Activated CD8-positive, alpha-beta memory T cell treated with anti-CD3 and anti-CD28 coated beads for 24 hours (primary cell): ENCODE data around the gene TAOK1.

Source experiments
- DNase-seq: peaks from one replicate; pipeline ENCODE4 v3.0.0-alpha.2; 2020

TAOK1 gene

DNA sequence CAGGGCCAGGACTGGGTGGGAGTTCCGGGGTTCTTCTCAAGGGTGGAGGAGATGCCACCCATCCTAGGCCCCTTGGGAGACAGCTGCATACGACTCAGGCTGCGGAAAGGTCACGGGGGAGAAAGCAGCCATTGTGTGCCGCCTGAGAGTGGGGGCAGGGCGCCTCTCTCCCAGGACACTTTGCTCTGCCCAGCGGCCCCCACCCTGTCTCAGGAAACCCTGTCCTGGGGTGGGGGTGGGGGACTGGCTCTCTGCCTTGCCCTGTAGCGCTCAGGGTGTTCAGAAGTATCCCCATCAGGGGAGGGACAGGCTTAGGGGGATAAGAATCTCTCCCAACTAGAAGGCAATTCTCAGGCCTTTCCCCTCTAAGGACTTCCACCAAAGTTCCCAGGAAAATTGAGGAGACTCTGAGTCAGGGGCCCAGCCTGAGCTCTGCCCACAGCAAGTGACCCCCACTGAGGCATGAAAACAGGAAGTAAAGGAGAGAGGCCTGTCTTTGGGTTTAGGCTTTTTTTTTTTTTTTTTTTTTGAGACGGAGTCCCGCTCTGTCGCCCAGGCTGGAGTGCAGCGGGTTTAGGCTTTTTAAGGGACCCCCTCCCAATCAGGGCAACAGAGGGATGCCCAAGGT is 194.4 kb downstream of the TAOK1 start:
- no peak for DNase-seq

DNA sequence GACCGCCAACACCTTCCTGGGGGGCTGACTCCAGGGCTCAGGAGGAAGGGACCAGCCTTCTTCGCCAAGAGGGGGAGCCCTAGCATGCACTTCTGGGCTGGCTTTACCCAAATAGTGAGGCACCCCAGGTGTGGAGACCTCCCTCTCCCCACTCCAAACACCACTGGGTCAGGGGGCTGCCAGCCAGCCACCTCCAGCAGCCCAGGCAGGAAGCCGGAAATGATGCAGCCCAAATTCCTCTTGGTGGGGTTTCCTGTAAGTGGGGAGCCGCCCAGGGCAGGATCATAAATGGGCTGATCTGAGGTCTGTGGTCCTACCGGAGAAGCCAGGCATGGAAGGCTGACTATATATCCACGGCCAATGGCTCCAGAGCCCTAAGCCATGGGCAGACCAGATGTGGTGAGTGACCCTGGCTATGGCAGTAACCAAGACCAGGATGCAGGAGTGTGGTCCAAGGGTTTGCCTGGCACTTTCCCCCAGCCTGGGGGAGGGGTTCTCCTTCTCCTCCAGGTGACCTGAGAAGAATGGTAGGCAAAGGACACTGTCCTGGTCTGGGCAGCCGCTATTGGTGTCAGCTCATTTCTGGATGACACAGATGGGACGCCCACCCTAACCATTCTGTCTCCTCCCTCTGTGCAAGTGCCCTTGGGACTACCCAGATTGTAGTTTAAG is 195.1 kb downstream of the TAOK1 start:
- DNase-seq = no peak

DNA sequence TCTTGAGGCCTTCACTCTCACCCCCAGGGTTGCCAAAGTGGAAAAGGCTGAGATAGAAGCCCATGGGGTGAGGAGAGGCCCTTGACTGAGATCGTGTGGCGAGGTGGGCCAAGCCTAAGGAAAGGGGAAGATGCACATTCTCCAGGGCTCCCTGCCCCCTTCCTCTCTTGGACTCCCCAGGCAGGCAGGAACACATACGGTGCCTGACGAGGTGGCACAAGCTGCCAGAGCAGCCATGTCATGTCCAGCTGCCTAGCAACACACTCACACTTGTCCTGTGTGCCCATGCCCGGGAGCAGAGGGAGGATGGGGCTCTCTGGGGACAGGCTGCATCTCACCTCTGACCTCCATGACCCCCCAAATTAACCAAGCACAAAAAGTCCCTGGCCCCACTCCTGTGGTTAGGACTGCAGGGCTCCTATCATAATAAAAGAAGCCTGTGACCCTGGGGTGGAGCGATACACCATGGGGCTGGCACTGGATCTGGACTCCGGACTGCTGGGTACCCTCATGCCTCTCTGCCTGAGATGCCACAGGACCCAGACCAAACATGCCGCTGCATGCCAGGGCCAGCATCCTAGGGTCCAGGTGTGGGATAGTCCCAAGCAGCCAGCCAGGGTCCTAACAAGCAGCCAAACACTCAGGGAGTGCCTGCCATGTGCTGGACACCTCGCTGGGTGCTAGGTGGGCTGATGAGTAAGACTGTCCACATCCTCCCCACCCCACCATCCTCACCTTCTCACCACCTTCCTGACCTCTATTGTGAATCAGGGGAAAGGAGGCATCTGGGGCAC is 196.7 kb downstream of the TAOK1 start:
- no peak for DNase-seq

DNA sequence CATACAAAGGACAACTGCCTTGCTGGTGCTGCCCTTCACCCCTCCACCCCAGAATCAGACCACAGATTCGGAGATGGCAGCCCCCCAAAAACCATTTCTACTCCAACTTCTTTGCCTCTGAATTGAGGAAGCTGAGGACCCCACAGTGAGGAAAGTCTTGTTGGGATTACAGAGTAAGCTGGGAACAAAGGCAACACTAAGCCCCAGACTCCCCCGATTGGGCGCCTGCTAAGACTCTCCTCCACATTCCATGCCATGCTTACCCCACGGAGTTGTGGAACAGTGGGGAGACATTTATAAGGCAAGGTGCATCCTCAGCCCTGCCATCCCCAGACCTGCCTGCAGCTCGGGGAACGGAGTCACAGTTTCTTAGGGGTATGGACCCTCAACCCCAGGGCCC is 197.4 kb downstream of the TAOK1 start:
- no peak for DNase-seq

DNA sequence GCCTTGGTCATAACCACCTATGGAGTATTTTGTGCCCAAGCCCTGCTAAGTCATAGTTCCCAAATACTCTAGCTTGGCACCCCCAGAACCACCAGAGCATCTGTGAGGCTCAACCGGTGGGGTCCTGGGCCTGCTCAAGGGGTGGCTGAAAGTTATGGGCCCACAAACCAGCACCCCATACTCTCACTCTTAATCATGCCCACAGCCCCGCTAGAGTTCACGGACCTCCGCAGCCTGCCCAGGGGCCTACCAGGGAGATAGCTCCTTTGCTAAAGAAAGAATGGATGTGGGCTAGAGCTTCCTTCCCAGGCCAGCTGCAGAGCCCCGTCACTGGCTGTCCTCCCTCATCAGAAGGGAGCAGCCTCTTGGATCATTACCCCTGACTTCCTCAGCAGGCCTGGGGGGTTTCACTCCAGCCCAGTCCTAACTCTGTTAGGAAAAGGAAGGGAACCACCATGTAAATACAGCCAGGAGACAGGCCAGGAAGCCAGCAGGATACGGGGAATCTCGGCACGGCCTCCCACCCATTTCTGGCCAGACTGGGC is 197.9 kb downstream of the TAOK1 start:
- DNase-seq = no peak

DNA sequence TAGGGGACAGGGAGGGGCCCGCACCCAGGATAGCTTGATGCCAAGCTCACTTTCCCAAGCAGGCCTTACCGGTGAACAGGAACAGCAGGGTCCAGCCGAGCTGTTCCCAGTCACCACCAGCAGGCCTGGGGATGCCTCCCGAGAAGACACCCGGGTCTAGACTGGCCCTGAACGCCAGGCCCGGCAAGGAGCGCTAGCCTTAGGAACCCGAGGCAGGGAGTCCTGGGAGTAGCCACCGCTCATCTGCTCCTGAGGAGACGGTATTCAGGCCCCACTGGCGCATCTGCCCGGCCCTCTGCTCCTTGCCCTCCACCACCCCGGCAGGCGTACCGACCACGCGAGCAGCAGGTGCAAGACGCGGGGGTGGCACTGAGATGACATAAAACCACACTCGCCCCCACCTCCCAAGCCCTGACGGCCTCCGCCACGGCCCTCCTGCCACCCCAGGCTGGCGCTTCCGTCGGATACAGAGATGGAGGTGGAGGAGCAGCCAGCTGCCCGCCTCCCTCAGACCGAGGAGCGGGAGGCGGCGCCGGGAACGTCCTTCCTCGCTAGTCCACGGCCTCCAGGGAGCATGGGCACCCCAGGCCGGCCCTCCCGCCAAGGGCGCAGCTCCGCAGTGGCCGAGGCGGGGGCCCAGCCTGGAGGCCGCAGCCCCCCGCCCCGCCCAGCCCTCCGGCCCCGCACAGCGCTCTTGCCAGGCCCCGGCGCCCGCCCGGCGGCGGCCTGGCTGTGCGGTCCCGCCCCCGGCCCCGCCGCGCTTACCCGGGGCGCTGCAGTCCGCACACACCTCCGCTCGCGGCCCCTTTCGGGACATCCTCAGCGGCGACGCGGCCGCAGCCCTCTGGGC is 198.6 kb downstream of the TAOK1 start:
- peak; percentile 83 for DNase-seq

DNA sequence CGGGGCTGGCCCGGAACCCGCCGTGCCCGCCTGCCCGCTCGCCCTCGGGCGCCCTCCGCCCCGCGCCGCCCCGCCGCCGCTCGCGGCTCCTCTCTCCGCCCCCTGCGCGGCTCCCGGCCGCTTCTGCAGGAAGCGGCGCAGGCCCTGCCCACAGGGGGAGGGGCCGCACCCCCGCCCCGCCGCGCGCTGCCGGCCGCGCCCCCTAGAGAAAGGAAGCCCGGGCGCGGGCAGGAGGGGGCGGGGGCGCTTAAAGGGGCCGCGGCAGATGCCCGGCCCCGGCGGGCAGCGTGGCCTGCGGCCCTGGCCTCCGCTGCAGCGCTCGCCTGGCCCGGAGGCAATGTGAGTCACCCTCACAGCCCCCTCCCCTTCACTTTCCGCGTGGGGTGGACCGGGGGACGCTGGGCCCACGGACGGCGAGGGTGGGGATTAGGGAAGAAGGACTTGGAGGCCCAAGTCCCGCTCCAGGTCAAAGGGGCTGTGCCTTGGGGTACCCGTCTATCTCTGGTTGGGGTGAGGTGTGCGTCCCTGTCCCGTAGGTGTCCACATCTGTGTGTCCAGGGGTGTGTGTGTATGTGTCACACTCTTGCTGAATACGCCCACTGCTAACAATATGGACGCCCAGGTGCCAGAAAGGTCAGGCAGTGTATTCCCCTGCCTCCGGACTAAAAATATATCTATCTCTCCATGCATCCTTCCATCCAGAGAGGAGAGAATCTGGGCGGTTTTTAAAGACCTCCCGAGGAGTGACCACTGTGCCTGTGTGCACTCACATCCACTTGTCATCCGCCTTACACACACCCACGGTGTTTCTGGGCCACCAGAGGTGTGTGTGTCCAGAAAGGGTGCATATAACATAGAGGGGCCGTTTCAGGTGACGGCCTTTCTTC is 199.6 kb downstream of the TAOK1 start, which contains the start of gene GIT1:
TSS of gene GIT1 (minus strand) at position 125 of the 887 bp plus-strand sequence. CDS start 270 bp downstream, outside the sequence.
- peak; percentile 91 for DNase-seq

DNA sequence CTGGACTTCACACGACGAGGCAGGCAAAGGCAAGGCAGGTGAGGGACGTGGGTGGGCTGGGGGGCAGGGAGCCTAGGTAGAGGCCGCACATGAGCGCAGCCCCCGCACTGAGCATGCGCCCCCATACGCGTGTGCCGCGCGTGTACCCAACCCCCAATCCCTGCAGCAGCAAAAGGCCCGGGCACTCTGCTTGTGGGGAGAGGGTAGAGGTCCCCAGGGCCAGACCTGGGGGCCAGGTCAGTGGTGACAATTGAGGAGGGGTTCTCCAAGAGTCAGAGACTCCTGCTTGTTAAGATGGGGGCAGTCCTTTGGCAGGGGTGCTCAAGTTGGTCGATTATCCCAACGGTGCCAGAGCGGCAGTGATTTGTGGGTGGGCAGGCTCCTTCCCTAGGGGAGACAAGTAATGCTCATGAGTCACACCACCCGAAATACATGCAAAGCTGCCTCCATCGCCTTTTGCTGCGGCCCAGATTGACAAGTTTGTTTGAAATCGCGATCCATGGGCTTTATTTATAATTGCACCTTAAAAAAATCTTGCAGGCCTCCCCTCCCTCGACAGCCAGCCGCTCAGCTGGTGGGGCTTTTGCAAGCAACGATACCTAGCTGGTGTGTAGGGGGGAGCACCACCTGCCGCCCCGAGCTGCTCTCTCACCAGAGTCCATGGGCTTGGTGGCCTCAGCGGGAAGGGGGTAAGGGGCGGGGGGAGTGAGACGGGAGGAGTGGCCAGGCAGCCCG is 200.4 kb downstream of the TAOK1 start:
- DNase-seq = peak; percentile 76

DNA sequence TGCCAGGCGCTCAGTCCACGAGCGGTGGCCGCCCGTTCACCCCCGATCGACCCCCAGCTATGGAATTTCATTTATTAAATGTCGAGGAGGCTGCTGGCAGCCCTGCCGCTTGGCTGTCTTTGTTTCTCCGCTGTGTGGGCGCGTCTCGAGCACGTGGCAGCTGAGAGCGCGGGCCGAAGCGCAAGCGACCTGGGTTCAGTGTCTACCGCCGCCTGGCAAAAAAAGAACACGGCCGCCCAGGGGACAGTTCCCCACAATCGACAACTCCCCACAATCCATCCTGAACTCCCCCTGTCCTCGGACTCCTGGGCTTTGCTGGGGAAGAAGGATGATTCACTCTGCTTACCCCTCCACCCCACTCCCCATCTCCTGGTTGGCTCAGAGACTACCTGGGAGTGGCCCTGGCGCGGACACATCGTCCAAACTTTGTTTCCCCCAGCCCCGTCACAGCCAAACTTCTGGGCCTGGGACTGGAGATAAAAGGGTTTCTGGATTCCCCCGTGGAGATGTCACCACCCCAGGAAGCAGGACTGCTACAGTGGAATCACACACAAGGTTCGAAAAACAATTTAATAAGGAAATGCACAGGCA is 201.1 kb downstream of the TAOK1 start:
- DNase-seq = peak; percentile 81

DNA sequence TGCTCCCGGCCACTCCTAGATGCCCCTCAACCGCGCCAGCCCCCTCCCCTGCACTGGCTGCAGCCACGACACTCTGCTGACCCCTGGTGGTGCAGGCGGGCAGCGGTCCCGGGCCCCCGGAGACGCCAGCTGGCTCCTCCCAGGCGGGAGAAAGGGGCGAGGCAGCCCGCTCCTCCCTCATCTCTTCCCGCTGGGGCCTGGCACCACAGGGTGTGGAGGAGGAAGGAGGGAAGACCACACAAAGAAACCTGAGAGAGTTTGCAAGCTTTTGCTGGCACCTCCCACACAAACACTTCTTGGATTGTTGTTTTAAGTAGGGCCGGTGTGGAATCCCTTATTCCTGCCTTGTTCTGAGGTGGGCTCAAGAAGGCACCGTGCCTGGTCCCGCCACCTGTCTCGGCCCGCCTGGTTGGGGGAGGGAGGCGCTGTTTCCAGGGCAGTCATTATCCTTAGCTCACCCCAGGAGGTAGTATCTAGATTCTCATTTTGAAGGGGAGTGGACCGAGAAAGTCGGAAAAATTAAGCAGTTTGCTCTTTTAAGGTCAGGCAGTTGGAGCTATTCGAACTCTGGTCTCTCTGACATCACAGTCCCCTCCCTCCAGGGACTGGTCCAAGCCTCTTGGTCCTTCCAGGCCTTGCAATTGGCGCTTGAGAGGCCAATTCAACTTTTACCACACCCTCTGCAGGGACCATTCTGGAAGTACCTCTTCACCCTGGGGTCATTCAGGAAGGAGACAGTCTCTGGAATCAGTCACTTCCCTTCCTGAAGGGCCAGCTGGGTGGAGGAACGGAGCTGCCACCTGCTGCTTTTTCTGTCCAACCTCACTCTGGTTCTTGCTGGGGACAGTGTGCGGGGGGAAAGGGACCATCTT is 201.8 kb downstream of the TAOK1 start:
- peak; percentile 94 for DNase-seq

DNA sequence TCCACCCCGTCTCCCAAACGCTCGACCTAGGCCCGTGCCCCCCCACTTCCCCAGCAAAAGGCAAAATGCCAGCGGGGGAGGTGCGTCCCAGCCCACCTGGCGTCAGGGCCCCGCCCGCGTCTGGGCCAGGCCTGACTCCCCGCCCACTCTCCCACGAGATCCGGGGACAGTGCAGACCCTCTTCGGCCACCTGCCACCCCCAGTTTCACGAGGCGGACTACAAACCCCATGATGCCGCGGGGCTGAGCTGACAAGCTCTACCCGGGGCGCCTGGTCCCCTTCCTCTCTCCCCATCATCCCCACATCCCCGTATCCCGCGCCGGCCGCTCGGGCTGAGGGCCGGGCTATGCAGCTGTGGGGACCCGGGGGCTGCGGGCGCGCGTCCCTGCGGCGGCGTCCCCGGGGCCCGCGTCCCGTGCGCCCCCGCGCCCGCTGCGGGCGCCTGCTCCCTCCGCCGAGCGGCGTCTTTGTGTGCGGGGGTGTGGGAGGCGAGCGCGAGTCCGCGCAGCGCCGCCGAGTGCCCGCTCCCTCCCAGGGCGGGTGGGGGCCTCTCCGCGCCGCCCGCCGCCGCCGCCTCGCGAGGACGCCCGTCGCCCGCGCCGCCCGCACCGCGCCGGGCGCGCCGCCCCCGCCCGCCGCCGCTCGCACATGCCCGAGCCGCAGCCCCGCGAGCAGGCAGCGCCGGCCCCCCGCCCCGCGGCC is 202.8 kb downstream of the TAOK1 start, which contains the start of gene ANKRD13B:
TSS of gene ANKRD13B (plus strand) at position 283 of the 702 bp plus-strand sequence. CDS start 490 bp downstream, outside the sequence.
- peak; percentile 85 for DNase-seq

DNA sequence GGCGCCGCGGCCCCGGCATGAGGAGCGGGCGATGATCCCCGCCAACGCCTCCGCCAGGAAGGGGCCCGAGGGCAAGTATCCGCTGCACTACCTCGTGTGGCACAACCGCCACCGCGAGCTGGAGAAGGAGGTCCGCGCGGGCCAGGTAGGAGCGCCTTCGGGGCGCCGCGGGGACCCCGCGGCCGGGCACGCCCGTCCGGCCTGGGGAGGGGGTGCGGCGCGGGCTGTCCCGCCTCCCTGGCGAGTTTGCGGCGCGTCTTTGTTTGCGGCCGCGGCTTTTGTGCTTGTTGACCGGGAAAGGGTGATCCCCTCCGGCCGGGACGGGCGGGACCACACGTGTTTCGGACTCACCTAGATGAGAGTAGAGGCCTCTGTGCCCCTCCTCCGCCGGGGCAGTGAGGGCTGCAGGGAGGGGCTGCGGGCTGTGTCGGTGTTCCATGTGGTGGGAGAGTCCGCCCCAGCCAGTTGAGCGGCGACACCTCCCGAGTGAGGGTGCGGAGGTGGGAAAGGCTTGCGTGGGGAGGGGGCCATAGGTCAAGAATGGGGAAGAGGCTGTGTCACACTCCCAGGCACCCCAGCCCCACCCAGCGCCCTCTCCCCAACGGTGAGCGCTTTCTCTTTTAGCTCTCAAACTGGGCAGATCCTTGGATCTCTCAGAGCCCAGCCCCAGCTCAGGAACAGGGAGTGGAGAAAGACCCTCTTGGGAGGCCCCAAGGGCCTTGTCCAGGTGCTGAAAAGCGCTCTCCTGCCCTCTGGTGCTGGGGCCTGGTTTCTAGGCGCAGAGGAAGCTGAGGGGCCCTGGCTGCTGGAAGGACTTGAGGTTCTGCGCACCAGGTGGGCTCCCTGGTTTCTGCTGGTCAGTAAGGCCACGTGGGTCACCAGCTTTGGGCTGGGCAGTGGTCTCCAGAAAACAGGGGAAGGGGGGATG is 203.7 kb downstream of the TAOK1 start:
- DNase-seq = no peak

DNA sequence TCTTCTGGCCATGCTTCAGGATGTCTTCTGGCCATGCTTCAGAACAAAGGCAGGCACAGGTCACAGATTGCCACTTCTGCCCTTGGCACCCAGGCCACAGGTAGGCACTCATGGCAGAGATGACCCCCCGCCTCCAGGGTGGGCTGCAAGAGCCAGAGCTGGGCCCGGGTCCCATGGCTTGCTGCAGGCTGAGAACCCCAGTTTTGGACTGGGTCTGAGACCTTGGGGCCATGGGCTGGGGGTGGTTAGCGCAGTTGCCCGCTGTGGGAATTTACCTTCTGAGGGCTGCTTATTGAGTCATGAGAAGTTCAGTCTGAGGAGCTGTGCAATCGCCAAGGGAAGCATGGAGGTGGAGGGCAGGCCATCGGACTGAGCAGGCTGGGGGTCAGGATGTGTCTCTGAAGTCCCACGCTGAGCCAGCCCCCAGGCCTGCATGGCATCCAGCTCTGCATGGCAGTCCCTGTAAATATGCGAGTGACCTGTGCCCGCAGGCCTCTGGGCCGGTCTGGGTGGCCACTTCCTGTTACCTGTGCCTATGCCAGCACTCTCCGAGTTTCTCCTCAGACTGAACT is 204.4 kb downstream of the TAOK1 start:
- DNase-seq = no peak

DNA sequence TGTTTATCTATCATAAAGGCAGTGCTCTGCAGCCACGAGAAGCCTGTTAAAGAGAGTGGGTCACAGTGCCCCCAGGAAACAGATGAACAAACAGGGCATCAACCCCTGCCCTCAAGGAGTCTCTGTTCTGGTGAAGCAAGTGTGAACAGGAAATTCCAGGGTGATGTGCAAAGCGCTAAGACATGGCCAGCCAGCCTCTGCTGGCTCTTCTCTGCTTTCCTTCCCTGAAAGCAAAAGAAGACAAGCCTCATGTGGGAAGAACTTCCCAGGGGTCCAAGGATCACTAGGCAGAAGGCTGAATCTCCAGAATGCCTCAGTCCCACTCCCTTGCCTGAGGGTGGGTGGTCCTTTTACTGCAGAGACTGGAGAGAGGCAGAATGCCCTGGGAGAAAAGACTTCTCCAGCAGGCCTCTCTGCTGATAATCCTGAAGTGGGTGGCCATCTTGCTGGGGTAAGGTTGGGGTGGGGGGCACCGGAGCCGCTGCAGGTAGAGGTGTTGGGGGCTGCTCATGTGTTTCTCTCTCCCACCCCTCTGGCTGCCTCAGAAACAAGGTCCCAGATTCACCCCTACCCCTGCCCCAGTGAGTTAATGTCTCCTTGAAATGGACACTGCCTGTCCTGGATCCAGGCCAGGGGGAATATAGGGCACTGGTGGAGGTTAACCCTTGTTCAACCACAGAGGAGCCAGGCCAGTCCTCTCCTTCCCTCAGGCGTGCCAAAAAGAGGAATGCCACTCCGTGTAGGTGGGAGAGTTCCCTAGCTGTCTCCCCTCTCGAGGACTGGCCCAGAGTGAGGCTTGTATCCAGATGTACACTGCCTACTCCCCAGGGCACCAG is 205.2 kb downstream of the TAOK1 start:
- no peak for DNase-seq

DNA sequence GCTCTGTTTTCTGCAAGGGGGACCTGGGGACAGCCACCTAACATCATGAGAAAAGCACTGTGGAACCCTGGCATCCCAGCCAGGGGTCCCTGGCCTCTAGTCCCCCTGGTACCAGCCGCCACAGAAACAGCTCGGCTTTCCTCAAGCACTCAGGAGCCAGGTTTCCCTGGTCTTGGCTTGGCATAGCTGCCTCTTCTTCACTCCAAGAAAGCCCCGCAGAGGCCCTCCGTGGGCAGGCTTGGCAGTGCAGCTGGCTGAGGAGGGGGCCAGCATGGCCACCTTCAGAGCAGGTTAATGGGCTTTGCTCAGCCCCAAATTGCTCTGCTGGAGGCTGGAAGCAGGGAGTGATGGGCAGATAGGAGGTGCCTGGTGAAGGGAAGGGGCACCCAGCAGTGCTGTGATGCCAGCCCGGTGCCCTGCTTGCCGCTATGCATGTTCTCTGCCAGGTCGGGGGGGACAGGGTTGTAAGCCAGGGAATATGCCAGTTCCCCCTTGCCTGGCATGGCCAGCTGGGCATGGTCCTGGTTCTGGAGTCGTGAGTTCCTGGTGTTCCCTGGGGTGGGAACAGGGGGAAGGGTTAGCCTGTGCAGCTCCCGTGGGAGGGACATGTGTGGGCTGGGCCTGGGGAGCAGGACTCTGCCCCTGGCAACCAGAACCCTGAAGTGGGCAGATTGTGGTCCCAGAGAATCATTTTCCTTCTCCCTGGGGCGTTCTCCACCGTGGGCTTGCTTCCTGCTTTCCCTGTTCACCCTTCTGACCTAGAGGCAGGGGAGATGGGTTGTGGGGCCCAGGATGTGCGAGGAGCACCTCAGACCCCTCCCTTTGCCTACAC is 206.0 kb downstream of the TAOK1 start:
- no peak for DNase-seq
